ENCODE data around the gene ADH7. TPM values are rescaled to one million over a fixed set of nuclear protein-coding genes. Genes with fewer than 3 reads are reported as not detected.

Gene ADH7
- total RNA-seq, 1 experiment from 2014 or later = not detected

- Histone ChIP-seq H3K9me2 (ENCODE audit: insufficient read depth) (no peaks in the 10 kb centered on the region), H3K36me3 (ENCODE audit: control insufficient read depth in 1 of 2, insufficient read depth in 2 of 2, low read length in 2 of 2) (no peaks in the 10 kb centered on the region), H3K4me2 (ENCODE audit: low read length) (no peak overlapping the region), H3K79me2 (ENCODE audit: insufficient read depth, low read length) (no peaks in the 10 kb centered on the region), H3K27me3 (ENCODE audit: insufficient read depth, low read length) (no peaks in the 10 kb centered on the region), H4K20me1 (ENCODE audit: insufficient read depth) (no peaks in the 10 kb centered on the region), H3K9ac (ENCODE audit: low read length) (no peak overlapping the region), H3K9me3 (ENCODE audit: control insufficient read depth in 1 of 2, insufficient read depth in 1 of 2, low read depth in 1 of 2, low read length in 2 of 2) (no peaks in the 10 kb centered on the region; a peak in 1 of 4 replicates), H2AFZ (ENCODE audit: low read depth, low read length, poor library complexity, severe bottlenecking) (no peak overlapping the region), H3K4me3 (replicated peaks in 1 of 2; ENCODE audit: low read depth in 1 of 2, low read length in 2 of 2) (no peak overlapping the region), H3K4me1 (ENCODE audit: control insufficient read depth in 1 of 2, insufficient read depth in 2 of 2, low read length in 2 of 2) (no peaks in the 10 kb centered on the region), H3K27ac (ENCODE audit: low read depth, low read length) (no peak overlapping the region)
- ATAC-seq (no peak), DNase-seq (ENCODE audit: low read depth, low spot score) (no peak)
- intact Hi-C loops (cut with micrococcal nuclease) = no loop called here
- POLR2A ChIA-PET = no interaction called here
- CTCF ChIA-PET = no interaction called here
- TF ChIP-seq CEBPB (IDR thresholded peaks at IDR 0.05; ENCODE audit: low read depth) (no peak), EZH2 (IDR thresholded peaks at IDR 0.05) (no peak), YY1 (IDR thresholded peaks at IDR 0.05; ENCODE audit: extremely low read depth, insufficient replicate concordance, low read depth, low read length) (no peak), SIN3A (IDR thresholded peaks at IDR 0.05; ENCODE audit: low read depth) (no peak), ZBTB33 (IDR thresholded peaks at IDR 0.05; ENCODE audit: extremely low read depth, insufficient replicate concordance, low read length) (no peak), TCF7L2 (IDR thresholded peaks at IDR 0.05; ENCODE audit: borderline replicate concordance, extremely low read depth, insufficient read depth, insufficient read length) (no peak), ELF1 (IDR thresholded peaks at IDR 0.05; ENCODE audit: borderline replicate concordance, low read depth) (no peak), POLR2AphosphoS5 (IDR thresholded peaks at IDR 0.05; ENCODE audit: low read depth, low read length) (no peak), ATF3 (IDR thresholded peaks at IDR 0.05) (no peak), ZFX (IDR thresholded peaks at IDR 0.05) (no peak), EGR1 (IDR thresholded peaks at IDR 0.05; ENCODE audit: low read depth) (no peak), ZNF274 (IDR thresholded peaks at IDR 0.05; ENCODE audit: low read depth, low read length) (no peak), EZH2phosphoT487 (IDR thresholded peaks at IDR 0.05; ENCODE audit: borderline replicate concordance) (no peak), SRF (IDR thresholded peaks at IDR 0.05; ENCODE audit: low read depth) (no peak), RAD21 (IDR thresholded peaks at IDR 0.05; ENCODE audit: low read depth) (no peak)
- RAD21 ChIA-PET (ENCODE audit: low non-redundant PET in 1 of 2, low total read pairs in 2 of 2, uncharacterized antibody in 2 of 2, unreplicated experiment in 2 of 2) = no interaction called here
- no TSS peak for BruUV-seq (replicated peaks)
Observed at GRCh38 chr4:99379571-99379970, 55.6 kb downstream of the ADH7 start.

Data from HCT116 (cell line).